Body of pancreas (tissue), 4 donors: ENCODE measurements around the gene TTC1. TPM values are rescaled to one million over a fixed set of nuclear protein-coding genes. Genes with fewer than 3 reads are reported as not detected.

ENCODE experiments used
- ATAC-seq: fragments of 150-250 bp; one replicate; pipeline ENCODE4 v1.9.1; 2016
- DNase-seq, 4 donors: peaks; one replicate each; pipeline ENCODE4 v3.0.0-alpha.2; 2019
- H3K27ac ChIP-seq, 4 donors: fragments of 200-600 bp; sonication (generic); 1 replicate in 3 of 4; 2 replicates in 1 of 4; pipeline versions ENCODE4 v1.5.1 to v1.6.1; 2016 to 2019; ENCODE audit warnings: mild to moderate bottlenecking in 1 of 4, mixed read lengths in 1 of 4, moderate library complexity in 1 of 4
- H3K27me3 ChIP-seq, 2 donors: fragments of 200-600 bp; sonication (generic); one replicate each; pipeline ENCODE4 v1.6.0; 2016; ENCODE audit warnings: mild to moderate bottlenecking in 1 of 2
- H3K36me3 ChIP-seq, 2 donors: fragments of 200-600 bp; sonication (generic); replicated peaks in 1 of 2; 2 replicates each; pipeline ENCODE4 v1.5.1; 2016; ENCODE audit warnings: low read depth in 2 of 2; ENCODE audit not compliant: insufficient read depth in 1 of 2
- H3K4me1 ChIP-seq: fragments of 200-600 bp; sonication (generic); one replicate; pipeline ENCODE4 v1.6.0; 2016
- H3K4me3 ChIP-seq, 2 donors: fragments of 200-600 bp; sonication (generic); 1 replicate in 1 of 2; 2 replicates in 1 of 2; pipeline ENCODE4 v1.5.1; 2016 to 2019
- H3K9me3 ChIP-seq, 3 donors: fragments of 200-600 bp; sonication (generic); 1 replicate in 2 of 3; 2 replicates in 1 of 3; pipeline ENCODE4 v1.5.1; 2016
- POLR2A ChIP-seq, 3 donors: fragments of 450-650 bp; IDR thresholded peaks; one replicate each; pipeline ENCODE4 v1.6.1; 2016; ENCODE audit warnings: antibody characterized with exemption in 3 of 3, mild to moderate bottlenecking in 2 of 3
- WGBS, 2 donors: methylation state at CpG; one replicate each; pipeline ENCODE4 v1.1.5; 2017; 5-methylcytosine and 5-hydroxymethylcytosine counted together
- intact Hi-C: fragments of 100-400 bp; cut with DNase I; formaldehyde crosslinking; loops from one replicate; pipeline ENCODE4 v1.15.1; 2023
- total RNA-seq, 2 donors: library from RNA; depleted of rRNA; stranded (reverse); fragments of >200 nt; gene quantifications; one replicate each; pipeline ENCODE4 v1.1.0, GENCODE V29; 2016
- TF ChIP-seq, protein P1 (sequence below), 7 experiments: fragments of 450-650 bp in 4 of 7; fragments of 200-600 bp in 3 of 7; sonication (generic) in 3 of 7; IDR thresholded peaks; one replicate each; pipeline ENCODE4 v1.5.1; 2016 to 2019; ENCODE audit warnings: antibody characterized with exemption in 7 of 7

Gene TTC1
- total RNA-seq, 2 donors from 2014 or later = 11.2 to 26.4 TPM

DNA sequence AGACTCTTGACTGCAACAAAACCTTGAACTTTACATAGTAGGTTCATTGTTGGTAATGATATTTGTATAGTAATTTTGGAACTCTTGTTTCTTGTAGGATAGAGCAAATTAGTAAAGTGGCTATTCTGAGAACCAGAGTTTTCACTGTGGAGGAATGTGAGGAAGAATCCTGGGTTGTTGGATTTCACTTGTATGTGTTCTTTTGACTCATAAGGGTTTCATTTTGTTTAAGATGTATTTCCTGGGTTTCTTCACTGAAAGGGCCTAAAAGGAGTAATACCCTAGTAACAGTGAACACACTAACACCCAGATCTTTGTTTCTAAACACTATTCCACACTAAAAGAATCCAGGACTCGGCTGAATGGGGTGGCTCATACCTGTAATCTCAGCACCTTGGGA, 20.1 kb downstream of the TTC1 start:
- intact Hi-C loops = loop anchor here (10.0 kb wide), 2 partner anchors 166 to 316 kb away; no protein-coding TSS in a partner anchor
- Histone ChIP-seq H3K9me3 (no peaks in the 10 kb centered on the region), H3K27ac (no peak overlapping the region), H3K27me3 (no peaks in the 10 kb centered on the region), H3K4me3 (no peak overlapping the region), H3K4me1 (peaks cover 26% of the 10 kb centered on the region), H3K36me3 (no peaks in the 10 kb centered on the region)
- no peak for DNase-seq
- WGBS, 2 donors = 77 to 95% methylated on average over 1 of the region's 1 CpG
- TF ChIP-seq POLR2A (IDR thresholded peaks at IDR 0.05) = no peak
- TF ChIP-seq, protein P1, sequence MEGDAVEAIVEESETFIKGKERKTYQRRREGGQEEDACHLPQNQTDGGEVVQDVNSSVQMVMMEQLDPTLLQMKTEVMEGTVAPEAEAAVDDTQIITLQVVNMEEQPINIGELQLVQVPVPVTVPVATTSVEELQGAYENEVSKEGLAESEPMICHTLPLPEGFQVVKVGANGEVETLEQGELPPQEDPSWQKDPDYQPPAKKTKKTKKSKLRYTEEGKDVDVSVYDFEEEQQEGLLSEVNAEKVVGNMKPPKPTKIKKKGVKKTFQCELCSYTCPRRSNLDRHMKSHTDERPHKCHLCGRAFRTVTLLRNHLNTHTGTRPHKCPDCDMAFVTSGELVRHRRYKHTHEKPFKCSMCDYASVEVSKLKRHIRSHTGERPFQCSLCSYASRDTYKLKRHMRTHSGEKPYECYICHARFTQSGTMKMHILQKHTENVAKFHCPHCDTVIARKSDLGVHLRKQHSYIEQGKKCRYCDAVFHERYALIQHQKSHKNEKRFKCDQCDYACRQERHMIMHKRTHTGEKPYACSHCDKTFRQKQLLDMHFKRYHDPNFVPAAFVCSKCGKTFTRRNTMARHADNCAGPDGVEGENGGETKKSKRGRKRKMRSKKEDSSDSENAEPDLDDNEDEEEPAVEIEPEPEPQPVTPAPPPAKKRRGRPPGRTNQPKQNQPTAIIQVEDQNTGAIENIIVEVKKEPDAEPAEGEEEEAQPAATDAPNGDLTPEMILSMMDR (IDR thresholded peaks at IDR 0.05) = no peak
- ATAC-seq = no peak

DNA sequence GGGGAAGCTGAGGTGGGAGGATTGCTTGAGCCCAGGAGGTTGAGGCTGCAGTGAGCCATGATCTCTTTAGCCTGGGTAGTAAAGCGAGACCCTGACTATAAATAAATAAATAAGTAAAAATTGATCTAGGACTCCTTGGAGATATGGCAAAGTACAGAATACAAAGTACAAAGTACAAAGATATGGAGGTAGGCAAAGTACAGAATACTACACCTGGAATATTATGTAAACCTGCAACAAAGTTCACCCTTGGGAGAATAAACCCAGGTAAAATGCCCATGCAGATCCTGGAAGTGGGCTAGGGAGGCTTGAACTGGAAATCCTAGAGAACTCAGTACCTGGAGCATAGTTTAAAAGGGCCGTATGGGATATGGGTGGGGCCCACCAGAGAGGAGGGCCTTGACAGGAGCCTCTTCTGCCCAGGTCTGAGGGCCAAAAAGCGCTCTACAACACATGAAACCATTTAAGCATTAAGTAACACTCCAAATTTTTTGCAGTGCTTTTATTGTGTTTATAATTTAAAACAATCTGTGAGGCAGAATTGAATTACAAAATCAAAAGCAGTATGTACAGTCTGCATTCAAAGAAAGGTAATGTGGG, 20.7 kb downstream of the TTC1 start:
- no peaks in the 10 kb centered on the region for H3K36me3 ChIP-seq
- WGBS, 2 donors = 43 to 53% methylated on average over 3 of the region's 3 CpGs

DNA sequence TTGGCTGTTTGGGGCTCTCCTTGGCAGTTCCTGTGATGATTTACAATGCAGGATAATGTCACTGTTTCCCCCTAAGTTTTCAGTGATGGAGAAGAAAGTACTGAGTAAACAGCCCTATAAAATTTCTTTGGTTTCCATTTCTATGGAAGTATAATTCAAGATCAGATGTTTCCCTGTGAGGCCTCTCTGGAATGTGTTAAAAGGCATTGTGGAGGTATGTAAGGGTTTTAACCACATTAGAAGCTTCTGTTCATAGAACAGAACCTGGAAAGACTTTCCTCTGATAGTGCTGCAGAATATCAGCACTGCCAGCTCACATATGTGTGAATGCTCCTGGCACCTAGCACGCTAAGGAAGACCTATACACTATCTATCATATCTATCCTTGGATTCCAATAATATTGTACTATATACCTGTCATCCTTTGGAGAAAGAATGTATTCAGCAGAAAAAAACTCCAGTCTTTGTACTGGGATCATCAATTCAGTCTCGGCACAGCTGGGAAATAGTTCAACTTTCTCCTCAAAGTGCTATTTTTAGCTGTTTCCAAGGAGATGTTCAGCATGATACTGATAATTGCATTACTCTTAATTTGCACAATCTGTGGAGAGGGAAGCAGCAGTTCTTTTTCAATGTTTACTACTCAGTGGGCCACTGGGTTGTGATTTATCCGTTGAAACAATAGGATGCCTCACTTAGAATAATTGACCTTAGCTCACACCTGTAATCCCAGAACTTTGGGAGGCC, 21.9 kb downstream of the TTC1 start:
- no peak for DNase-seq
- peaks cover 0 to 6% of the 10 kb centered on the region in 2 donors for H3K36me3 ChIP-seq
- intact Hi-C loops = no loop called here
- 25 to 43% methylated on average over 3 of the region's 3 CpGs for WGBS, 2 donors
- H3K4me1 ChIP-seq = peaks cover 26% of the 10 kb centered on the region
- ATAC-seq = peak; percentile 56
- H3K4me3 ChIP-seq = no peak overlapping the region
- TF ChIP-seq POLR2A (IDR thresholded peaks at IDR 0.05) = no peak
- TF ChIP-seq, protein P1 (IDR thresholded peaks at IDR 0.05) = no peak
- H3K27me3 ChIP-seq = no peaks in the 10 kb centered on the region
- H3K9me3 ChIP-seq = no peaks in the 10 kb centered on the region
- H3K27ac ChIP-seq = peak overlapping the region in 1 of 4 donors; percentile 20

More for the DNA sequence above, 20.7 kb downstream of the TTC1 start:
- intact Hi-C loops = loop anchor here (10.0 kb wide), 2 partner anchors 165 to 315 kb away; no protein-coding TSS in a partner anchor
- TF ChIP-seq, protein P1 (IDR thresholded peaks at IDR 0.05) = no peak
- no peak for TF ChIP-seq POLR2A (IDR thresholded peaks at IDR 0.05)
- peaks cover 26% of the 10 kb centered on the region for H3K4me1 ChIP-seq
- DNase-seq (no peak), ATAC-seq (peak; percentile 70)
- H3K27ac ChIP-seq = peak overlapping the region in 1 of 4 donors; percentile 43
- H3K27me3 ChIP-seq = no peaks in the 10 kb centered on the region
- no peaks in the 10 kb centered on the region for H3K9me3 ChIP-seq
- no peak overlapping the region for H3K4me3 ChIP-seq

DNA sequence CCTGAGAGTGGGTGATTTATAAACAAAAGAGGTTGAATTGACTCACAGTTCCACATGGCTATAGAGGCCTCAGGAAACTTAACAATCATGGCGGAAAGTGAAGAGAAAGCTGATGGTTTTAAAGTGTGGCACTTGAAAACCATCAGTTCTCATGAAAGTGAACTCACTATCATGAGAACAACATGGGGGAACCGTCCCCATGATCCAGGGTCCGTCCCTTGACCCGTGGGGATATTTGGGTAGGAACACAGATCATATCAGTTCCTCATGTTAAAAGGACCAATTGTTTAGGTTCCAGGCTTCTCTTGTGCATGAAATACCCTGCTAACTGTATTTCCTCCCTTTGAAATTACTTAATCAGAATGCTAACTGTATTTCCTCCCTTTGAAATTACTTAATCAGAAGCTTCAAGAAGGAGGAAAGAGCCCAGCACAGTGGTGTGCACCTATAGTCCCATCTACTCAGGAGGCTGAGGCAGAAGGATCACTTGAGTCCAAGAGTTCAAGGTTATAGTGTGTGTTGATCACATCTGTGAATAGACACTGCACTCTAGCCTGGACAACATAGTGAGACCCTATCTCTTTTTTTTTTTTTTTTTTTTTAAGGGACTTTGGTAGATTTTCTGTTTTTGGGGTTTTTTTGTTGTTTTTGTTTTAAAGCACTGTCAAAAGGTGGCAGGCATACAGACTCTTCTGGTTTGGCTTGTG, 24.8 kb downstream of the TTC1 start:
- ATAC-seq = no peak
- TF ChIP-seq POLR2A (IDR thresholded peaks at IDR 0.05) = no peak
- TF ChIP-seq, protein P1 (IDR thresholded peaks at IDR 0.05) = no peak
- no peak overlapping the region for H3K4me3 ChIP-seq
- peaks cover 26% of the 10 kb centered on the region for H3K4me1 ChIP-seq
- H3K36me3 ChIP-seq = peaks cover 0 to 13% of the 10 kb centered on the region in 2 donors
- intact Hi-C loops = no loop called here
- no peaks in the 10 kb centered on the region for H3K27me3 ChIP-seq
- no peak overlapping the region for H3K27ac ChIP-seq
- H3K9me3 ChIP-seq = no peaks in the 10 kb centered on the region
- no peak for DNase-seq
- WGBS, 2 donors = 85 to 88% methylated on average over 4 of the region's 4 CpGs
